ENCODE results near the gene SNU13. TPM values are rescaled to one million over a fixed set of nuclear protein-coding genes. Genes with fewer than 3 reads are reported as not detected.
"Not testable (repeated sequence)": the region's sequence is repeated elsewhere in the genome, so short reads cannot be mapped to it uniquely, and the experiment has no call there.

Gene SNU13
- polyA plus RNA-seq, 1 donor from 2014 or later, result 316 TPM

GRCh38 chr22:41638748-41639147 lies 49.9 kb downstream of the SNU13 start:
- H3K36me3 Mint-ChIP-seq, result no peaks in the 10 kb centered on the region
- no peak overlapping the region for H3K27ac Mint-ChIP-seq

GRCh38 chr22:41638124-41638523 lies 50.5 kb downstream of the SNU13 start:
- no peaks in the 10 kb centered on the region for H3K27me3 Mint-ChIP-seq
- H3K9me3 Mint-ChIP-seq, result peaks cover 0 to 2% (median 0%) of the 10 kb centered on the region in 3 donors
- H3K4me3 Mint-ChIP-seq, result no peak overlapping the region
- peaks cover 0 to 6% (median 5%) of the 10 kb centered on the region in 3 donors for H3K4me1 Mint-ChIP-seq
- no peaks in the 10 kb centered on the region for H3K36me3 Mint-ChIP-seq
- H3K27ac Mint-ChIP-seq, result no peak overlapping the region

More at GRCh38 chr22:41638748-41639147, 49.9 kb downstream of the SNU13 start:
- Mint-ChIP-seq H3K9me3 (peaks cover 0 to 2% (median 0%) of the 10 kb centered on the region in 3 donors), H3K4me3 (no peak overlapping the region), H3K27me3 (no peaks in the 10 kb centered on the region), H3K4me1 (peaks cover 0 to 6% (median 4%) of the 10 kb centered on the region in 3 donors)

GRCh38 chr22:41637623-41638022 lies 51.0 kb downstream of the SNU13 start:
- H3K27me3 Mint-ChIP-seq, H3K27ac Mint-ChIP-seq, H3K4me1 Mint-ChIP-seq, H3K36me3 Mint-ChIP-seq, H3K9me3 Mint-ChIP-seq: not testable (repeated sequence)
- H3K4me3 Mint-ChIP-seq, result peak overlapping the region in 1 of 4 donors; percentile 27

GRCh38 chr22:41636467-41636866 lies 52.2 kb downstream of the SNU13 start:
- no peaks in the 10 kb centered on the region for H3K27me3 Mint-ChIP-seq
- peaks cover 0 to 6% (median 4%) of the 10 kb centered on the region in 3 donors for H3K4me1 Mint-ChIP-seq
- H3K4me3 Mint-ChIP-seq, result no peak overlapping the region
- no peak overlapping the region for H3K27ac Mint-ChIP-seq
- no peaks in the 10 kb centered on the region for H3K9me3 Mint-ChIP-seq
- peaks cover 1% of the 10 kb centered on the region for H3K36me3 Mint-ChIP-seq

GRCh38 chr22:41634610-41635009 lies 54.1 kb downstream of the SNU13 start:
- H3K9me3 Mint-ChIP-seq, H3K4me3 Mint-ChIP-seq, H3K27ac Mint-ChIP-seq, H3K4me1 Mint-ChIP-seq, H3K27me3 Mint-ChIP-seq, H3K36me3 Mint-ChIP-seq: not testable (repeated sequence)

- not testable (repeated sequence) for H3K36me3 Mint-ChIP-seq, H3K9me3 Mint-ChIP-seq, H3K4me3 Mint-ChIP-seq, H3K27me3 Mint-ChIP-seq, H3K27ac Mint-ChIP-seq
- H3K4me1 Mint-ChIP-seq, result peaks cover 3 to 12% (median 6%) of the 10 kb centered on the region in 3 donors
Observed at GRCh38 chr22:41631615-41632014, 57.1 kb downstream of the SNU13 start.

GRCh38 chr22:41631115-41631514 lies 57.6 kb downstream of the SNU13 start:
- H3K4me1 Mint-ChIP-seq, result peaks cover 3 to 12% (median 6%) of the 10 kb centered on the region in 3 donors
- H3K36me3 Mint-ChIP-seq, H3K27me3 Mint-ChIP-seq, H3K9me3 Mint-ChIP-seq, H3K27ac Mint-ChIP-seq, H3K4me3 Mint-ChIP-seq: not testable (repeated sequence)

- peaks cover 5% of the 10 kb centered on the region for H3K36me3 Mint-ChIP-seq
- H3K9me3 Mint-ChIP-seq, result no peaks in the 10 kb centered on the region
- peaks cover 6 to 20% (median 9%) of the 10 kb centered on the region in 3 donors for H3K4me1 Mint-ChIP-seq
- peak overlapping the region in 1 of 3 donors; percentile 23 for H3K27ac Mint-ChIP-seq
- peak overlapping the region in 1 of 4 donors; percentile 16 for H3K4me3 Mint-ChIP-seq
- H3K27me3 Mint-ChIP-seq, result no peaks in the 10 kb centered on the region
Observed at GRCh38 chr22:41625577-41625976, 63.1 kb downstream of the SNU13 start.

Other genes with a start within 250 kb of the SNU13 start
- 52.2 TPM for gene TOB2, start 242.1 kb downstream of the SNU13 start, polyA plus RNA-seq
- 23.8 TPM for gene PHF5A, start 220.2 kb downstream of the SNU13 start, polyA plus RNA-seq
- gene ACO2, start 219.8 kb downstream of the SNU13 start, polyA plus RNA-seq, result 132 TPM
- gene POLR3H, start 144.4 kb downstream of the SNU13 start, polyA plus RNA-seq, result 15.9 TPM
- gene CSDC2, start 127.9 kb downstream of the SNU13 start, polyA plus RNA-seq, result not detected
- gene PMM1, start 99.0 kb downstream of the SNU13 start, polyA plus RNA-seq, result 21.8 TPM
- gene DESI1, start 67.8 kb downstream of the SNU13 start, polyA plus RNA-seq, result 12.5 TPM
- 377 TPM for gene XRCC6, start 67.6 kb downstream of the SNU13 start, polyA plus RNA-seq
- 105 TPM for gene MEI1, start 10.6 kb upstream of the SNU13 start, polyA plus RNA-seq
- gene CCDC134, start 111.8 kb upstream of the SNU13 start, polyA plus RNA-seq, result 6.1 TPM
- gene SREBF2, start 144.2 kb upstream of the SNU13 start, polyA plus RNA-seq, result 59.8 TPM
- gene SHISA8, start 226.2 kb upstream of the SNU13 start, polyA plus RNA-seq, result 1.7 TPM
- 80.6 TPM for gene TNFRSF13C, start 237.9 kb upstream of the SNU13 start, polyA plus RNA-seq